ENCODE results near the gene SLC12A6. TPM values are rescaled to one million over a fixed set of nuclear protein-coding genes. Genes with fewer than 3 reads are reported as not detected.
"Not testable (repeated sequence)": the region's sequence is repeated elsewhere in the genome, so short reads cannot be mapped to it uniquely, and the experiment has no call there.

SLC12A6 gene
- total RNA-seq, 1 donor from 2014 or later = 17.9 TPM

DNA sequence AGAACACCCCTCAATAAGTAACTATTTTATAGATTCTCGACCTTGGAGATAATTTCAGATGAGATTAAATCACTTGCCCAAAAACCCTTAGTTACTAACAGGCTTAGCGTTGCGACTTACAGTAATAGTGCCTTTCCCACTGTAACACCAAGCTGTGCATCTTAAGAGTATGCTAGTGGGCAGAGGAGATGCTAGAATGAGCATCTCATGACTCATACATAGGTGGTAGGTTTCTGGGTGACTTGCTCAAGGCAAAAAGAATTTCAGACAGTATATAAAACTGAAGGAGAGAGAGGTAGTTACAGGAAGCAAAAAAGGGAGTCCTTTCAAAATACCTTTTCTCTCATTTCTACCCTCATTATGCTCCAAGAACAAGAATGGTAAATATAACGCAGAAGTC is 131.6 kb downstream of the SLC12A6 start:
- no peak for DNase-seq (ENCODE audit: low read depth)

GRCh38 chr15:34203936-34204335 is 133.6 kb downstream of the SLC12A6 start:
- no peak for DNase-seq (ENCODE audit: low read depth)

DNA sequence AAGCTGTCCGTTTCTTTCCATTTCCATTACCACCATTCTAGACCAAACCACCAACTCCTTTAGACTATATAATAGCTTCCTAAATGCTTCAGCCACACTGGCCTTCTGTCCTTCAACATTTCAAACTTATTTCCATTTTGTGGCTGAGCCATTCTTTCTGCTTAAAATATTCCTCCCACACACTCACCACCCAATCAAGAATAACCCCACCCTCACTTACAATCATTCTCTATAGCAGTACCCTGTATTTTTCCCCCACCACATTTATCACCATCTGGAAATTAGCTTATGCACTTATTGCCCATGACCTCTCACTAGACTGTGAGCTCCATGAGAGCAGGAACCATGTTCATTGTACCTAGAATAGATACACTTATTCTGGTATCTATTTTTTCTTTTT is 134.3 kb downstream of the SLC12A6 start:
- DNase-seq (ENCODE audit: low read depth) = no peak

GRCh38 chr15:34193272-34193671 is 144.3 kb downstream of the SLC12A6 start:
- not testable (repeated sequence) for DNase-seq (ENCODE audit: low read depth)

GRCh38 chr15:34188711-34189110 is 148.9 kb downstream of the SLC12A6 start:
- peak; percentile 6 for DNase-seq (ENCODE audit: low read depth)

- no peak for DNase-seq (ENCODE audit: low read depth)
Measured at GRCh38 chr15:34185666-34186065, 151.9 kb downstream of the SLC12A6 start.

DNA sequence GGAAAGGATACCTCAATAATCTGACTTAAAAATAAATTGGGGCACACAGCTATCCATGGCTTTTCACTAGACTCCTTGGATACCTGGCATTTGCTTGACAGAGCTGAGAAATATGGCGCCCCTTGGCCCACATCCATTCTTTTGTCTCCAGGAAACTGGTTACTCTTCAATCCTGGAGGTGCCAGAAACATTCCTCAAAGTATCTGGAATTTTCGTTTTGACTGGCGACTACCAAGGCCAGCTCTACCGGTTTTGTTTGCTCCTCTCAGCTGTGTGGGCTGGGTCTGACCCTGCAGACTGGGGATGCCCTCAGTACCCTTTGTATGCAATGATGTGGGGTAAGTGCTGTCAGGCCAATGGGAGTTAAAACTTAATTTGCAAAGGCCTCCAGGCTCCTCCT is 154.6 kb downstream of the SLC12A6 start:
- DNase-seq (ENCODE audit: low read depth) = no peak

MicroRNA genes within 50 kb of the gene (microRNA counts, 767-probe panel; counts per million panel counts)
- not detected for microRNA hsa-miR-1233

Small RNA genes within 50 kb of the gene (microRNA-seq; reads per million reads assigned to microRNA genes)
- not detected for gene MIR1233-1

Other genes with a start within 250 kb of the SLC12A6 start
- gene EMC7, start 235.9 kb downstream of the SLC12A6 start, total RNA-seq = 35.5 and 35.7 TPM in 2 replicates
- gene PGBD4, start 235.7 kb downstream of the SLC12A6 start, total RNA-seq = 3.5 and 3.6 TPM in 2 replicates
- gene KATNBL1, start 127.7 kb downstream of the SLC12A6 start, total RNA-seq = 69.8 and 80.0 TPM in 2 replicates
- gene EMC4, start 112.8 kb downstream of the SLC12A6 start, total RNA-seq = 131 and 142 TPM in 2 replicates
- gene NOP10, start 5.4 kb upstream of the SLC12A6 start, total RNA-seq = 142 and 208 TPM in 2 replicates
- gene NUTM1, start 5.5 kb upstream of the SLC12A6 start, total RNA-seq = not detected in 2 replicates
- gene LPCAT4, start 29.4 kb upstream of the SLC12A6 start, total RNA-seq = 63.0 and 70.3 TPM in 2 replicates
- gene GOLGA8A, start 100.0 kb upstream of the SLC12A6 start, total RNA-seq = 31.6 and 35.4 TPM in 2 replicates
- gene GOLGA8B, start 245.9 kb upstream of the SLC12A6 start, total RNA-seq = 87.8 and 106 TPM in 2 replicates